CD4-positive, alpha-beta T cell treated with Interleukin-10 for 1 hour (primary cell): ENCODE data around the gene PLEKHG4B.
"Not testable (repeated sequence)": the region's sequence is repeated elsewhere in the genome, so short reads cannot be mapped to it uniquely, and the experiment has no call there.

Source experiments
- DNase-seq: peaks from one replicate; pipeline ENCODE4 v3.0.0-alpha.2; 2020

The PLEKHG4B gene

GRCh38 chr5:91556-92263 lies at the start of gene PLEKHG4B:
TSS of gene PLEKHG4B (plus strand) at chr5:92168. CDS start at chr5:92232, 64 bp downstream.
- no peak for DNase-seq

- no peak for DNase-seq
Measured at GRCh38 chr5:42250-42649, 49.7 kb upstream of the PLEKHG4B start.

GRCh38 chr5:48192-48591 lies 43.8 kb upstream of the PLEKHG4B start:
- DNase-seq = no peak

- DNase-seq = not testable (repeated sequence)
Measured at GRCh38 chr5:49530-49929, 42.4 kb upstream of the PLEKHG4B start.

GRCh38 chr5:49953-50544 lies 41.9 kb upstream of the PLEKHG4B start:
- DNase-seq = no peak

- no peak for DNase-seq
Measured at GRCh38 chr5:50724-51499, 41.1 kb upstream of the PLEKHG4B start.

- DNase-seq = no peak
Measured at GRCh38 chr5:51500-51823, 40.5 kb upstream of the PLEKHG4B start.

- DNase-seq = peak; percentile 2
Measured at GRCh38 chr5:53381-54174, 38.4 kb upstream of the PLEKHG4B start.

- DNase-seq = no peak
Measured at GRCh38 chr5:54175-54730, 37.7 kb upstream of the PLEKHG4B start.

GRCh38 chr5:54876-55569 lies 36.9 kb upstream of the PLEKHG4B start:
- no peak for DNase-seq

- DNase-seq = no peak
Measured at GRCh38 chr5:56561-57290, 35.2 kb upstream of the PLEKHG4B start.

GRCh38 chr5:60250-60649 lies 31.7 kb upstream of the PLEKHG4B start:
- DNase-seq = not testable (repeated sequence)

- DNase-seq = no peak
Measured at GRCh38 chr5:70440-70839, 21.5 kb upstream of the PLEKHG4B start.

GRCh38 chr5:72316-73180 lies 19.4 kb upstream of the PLEKHG4B start:
- DNase-seq = not testable (repeated sequence)

- DNase-seq = not testable (repeated sequence)
Measured at GRCh38 chr5:73181-73447, 18.9 kb upstream of the PLEKHG4B start.

- no peak for DNase-seq
Measured at GRCh38 chr5:73768-74502, 18.0 kb upstream of the PLEKHG4B start.

GRCh38 chr5:74503-75109 lies 17.4 kb upstream of the PLEKHG4B start:
- no peak for DNase-seq

- DNase-seq = no peak
Measured at GRCh38 chr5:75331-76320, 16.3 kb upstream of the PLEKHG4B start.
